Smooth muscle cell (in vitro differentiated cells): ENCODE measurements around the gene CGREF1. TPM values are rescaled to one million over a fixed set of nuclear protein-coding genes. Genes with fewer than 3 reads are reported as not detected.

Experiments
- DNase-seq: peaks from one replicate; lab custom pipeline; 2025; ENCODE audit not compliant: unreplicated experiment; lab: John Stamatoyannopoulos, UW
- H2AFZ ChIP-seq: fragments of 200-600 bp; sonication (generic); 2 replicates; pipeline ENCODE4 v1.6.0; 2016; ENCODE audit warnings: antibody characterized with exemption, low read depth, mild to moderate bottlenecking
- H3F3A ChIP-seq: fragments of 200-600 bp; sonication (generic); 2 replicates; pipeline ENCODE4 v1.6.0; 2017; ENCODE audit warnings: antibody characterized with exemption, low read depth
- H3K27ac ChIP-seq: fragments of 200-600 bp; sonication (generic); 2 replicates; pipeline ENCODE4 v1.5.1; 2016; ENCODE audit warnings: low read depth, mild to moderate bottlenecking
- H3K27me3 ChIP-seq: fragments of 200-600 bp; sonication (generic); 2 replicates; pipeline ENCODE4 v1.6.1; 2016; ENCODE audit warnings: low read depth, mild to moderate bottlenecking
- H3K36me3 ChIP-seq: fragments of 200-600 bp; sonication (generic); 2 replicates; pipeline ENCODE4 v1.5.1; 2016; ENCODE audit warnings: low read depth
- H3K4me1 ChIP-seq: fragments of 200-600 bp; sonication (generic); 2 replicates; pipeline ENCODE4 v1.5.1; 2016; ENCODE audit warnings: low read depth
- H3K4me2 ChIP-seq: fragments of 200-600 bp; sonication (generic); 2 replicates; pipeline ENCODE4 v1.6.0; 2016; ENCODE audit warnings: mild to moderate bottlenecking
- H3K4me3 ChIP-seq: fragments of 200-600 bp; sonication (generic); 2 replicates; pipeline ENCODE4 v1.5.1; 2016; ENCODE audit warnings: mild to moderate bottlenecking
- H3K79me2 ChIP-seq: fragments of 200-600 bp; sonication (generic); 2 replicates; pipeline ENCODE4 v1.6.0; 2016; ENCODE audit warnings: low read depth, mild to moderate bottlenecking
- H3K9ac ChIP-seq: fragments of 200-600 bp; sonication (generic); 2 replicates; pipeline ENCODE4 v1.6.0; 2016; ENCODE audit warnings: low read depth
- H3K9me3 ChIP-seq: fragments of 200-600 bp; sonication (generic); replicated peaks from 2 replicates; pipeline ENCODE4 v1.5.1; 2016; ENCODE audit warnings: low read depth
- H4K20me1 ChIP-seq: fragments of 200-600 bp; sonication (generic); 2 replicates; pipeline ENCODE4 v1.6.0; 2016; ENCODE audit warnings: low read depth
- CTCF ChIP-seq: fragments of 200-600 bp; sonication (generic); IDR thresholded peaks from 2 replicates; pipeline ENCODE4 v1.5.1; 2017; ENCODE audit warnings: borderline replicate concordance, mild to moderate bottlenecking, antibody characterized with exemption; ENCODE audit not compliant: insufficient read depth, poor library complexity, severe bottlenecking
- WGBS: methylation state at CpG from one replicate; pipeline ENCODE4 v1.1.7; 2016; ENCODE audit warnings: low lambda C conversion rate; 5-methylcytosine and 5-hydroxymethylcytosine counted together
- polyA plus RNA-seq: library from polyadenylated mRNA; unstranded; fragments of >200 nt; fragmentation: Nextera tagmentation; extraction: Ambion mirVana; gene quantifications from 2 replicates; pipeline ENCODE4 v1.2.1, GENCODE V29; 2016
- total RNA-seq: library from RNA; depleted of rRNA; stranded (reverse); fragments of >200 nt; gene quantifications from 2 replicates; pipeline ENCODE4 v1.2.3, GENCODE V29; 2014

Gene CGREF1
- total and polyA plus RNA-seq, 2 experiments from 2014 or later, result 0.85 TPM; not detected in 1

GRCh38 chr2:27131429-27131828, 12.5 kb upstream of the CGREF1 start:
- Histone ChIP-seq H3K9me3 (no peaks in the 10 kb centered on the region), H3K4me1 (peaks cover 6% of the 10 kb centered on the region), H3K36me3 (no peaks in the 10 kb centered on the region), H3K79me2 (peaks cover 17% of the 10 kb centered on the region), H2AFZ (no peak overlapping the region), H3K27me3 (no peaks in the 10 kb centered on the region), H3K4me3 (no peak overlapping the region), H3K4me2 (no peak overlapping the region), H3K9ac (no peak overlapping the region), H3F3A (peaks cover 4% of the 10 kb centered on the region), H4K20me1 (peaks cover 18% of the 10 kb centered on the region), H3K27ac (no peak overlapping the region)
- WGBS, result 94% methylated on average over 11 of the region's 11 CpGs
- TF ChIP-seq CTCF, result no peak
- DNase-seq, result no peak

- no peak overlapping the region for H3K4me2 ChIP-seq
- H3K9ac ChIP-seq, result no peak overlapping the region
- H3K9me3 ChIP-seq, result no peaks in the 10 kb centered on the region
- no peak overlapping the region for H3K4me3 ChIP-seq
- peaks cover 4% of the 10 kb centered on the region for H3F3A ChIP-seq
- WGBS, result 96% methylated on average over 10 of the region's 10 CpGs
- H2AFZ ChIP-seq, result no peak overlapping the region
- peaks cover 18% of the 10 kb centered on the region for H4K20me1 ChIP-seq
- DNase-seq, result no peak
- peaks cover 17% of the 10 kb centered on the region for H3K79me2 ChIP-seq
- no peaks in the 10 kb centered on the region for H3K27me3 ChIP-seq
- TF ChIP-seq CTCF, result no peak
- no peaks in the 10 kb centered on the region for H3K36me3 ChIP-seq
- no peak overlapping the region for H3K27ac ChIP-seq
- H3K4me1 ChIP-seq, result peaks cover 6% of the 10 kb centered on the region
These were observed 11.5 kb upstream of the CGREF1 start for GRCh38 chr2:27130396-27130795.

GRCh38 chr2:27128668-27129571, 10.0 kb upstream of the CGREF1 start:
- no peaks in the 10 kb centered on the region for H3K27me3 ChIP-seq
- no peak overlapping the region for H3K9ac ChIP-seq
- H2AFZ ChIP-seq, result no peak overlapping the region
- peaks cover 15% of the 10 kb centered on the region for H3K79me2 ChIP-seq
- H3K36me3 ChIP-seq, result no peaks in the 10 kb centered on the region
- no peak for TF ChIP-seq CTCF
- H3K4me1 ChIP-seq, result peaks cover 6% of the 10 kb centered on the region
- no peaks in the 10 kb centered on the region for H3K9me3 ChIP-seq
- WGBS, result 88% methylated on average over 11 of the region's 11 CpGs
- no peak overlapping the region for H3K4me3 ChIP-seq
- H3F3A ChIP-seq, result peaks cover 4% of the 10 kb centered on the region
- H4K20me1 ChIP-seq, result peaks cover 18% of the 10 kb centered on the region
- no peak for DNase-seq
- no peak overlapping the region for H3K27ac ChIP-seq
- H3K4me2 ChIP-seq, result no peak overlapping the region
